CD4-positive, alpha-beta T cell treated with Interleukin-17A for 4 hours (primary cell): ENCODE data around the gene RAD9A.

Experiments
- DNase-seq: peaks from one replicate; pipeline ENCODE4 v3.0.0-alpha.2; 2020; ENCODE audit warnings: mixed read lengths

The RAD9A gene

GRCh38 chr11:67410984-67411784, 19.4 kb downstream of the RAD9A start:
- DNase-seq: no peak

GRCh38 chr11:67411785-67412152, 20.0 kb downstream of the RAD9A start:
- DNase-seq: peak; percentile 30

GRCh38 chr11:67412495-67413179, 20.9 kb downstream of the RAD9A start:
- DNase-seq: no peak

- DNase-seq: peak; percentile 22
These were observed 21.6 kb downstream of the RAD9A start for GRCh38 chr11:67413266-67413849.

- DNase-seq: peak; percentile 53
These were observed 23.9 kb downstream of the RAD9A start, which contains the start of gene CARNS1 for GRCh38 chr11:67415501-67416304. Gene CARNS1 (plus strand): TSS chr11:67415678. CDS start chr11:67416200, 522 bp downstream.

- DNase-seq: peak; percentile 93
These were observed 24.9 kb downstream of the RAD9A start for GRCh38 chr11:67416416-67417335.

GRCh38 chr11:67417425-67417824, 25.6 kb downstream of the RAD9A start:
- DNase-seq: no peak

- peak; percentile 68 for DNase-seq
These were observed 26.9 kb downstream of the RAD9A start for GRCh38 chr11:67418476-67419281.

GRCh38 chr11:67419325-67420049, 27.7 kb downstream of the RAD9A start:
- DNase-seq: peak; percentile 17

GRCh38 chr11:67420147-67420645, 28.4 kb downstream of the RAD9A start:
- DNase-seq: no peak

- peak; percentile 99 for DNase-seq
These were observed 29.1 kb downstream of the RAD9A start for GRCh38 chr11:67420646-67421429.

- DNase-seq: no peak
These were observed 29.7 kb downstream of the RAD9A start for GRCh38 chr11:67421430-67422031.

- DNase-seq: no peak
These were observed 31.1 kb downstream of the RAD9A start for GRCh38 chr11:67422891-67423290.

- DNase-seq: no peak
These were observed 31.7 kb downstream of the RAD9A start for GRCh38 chr11:67423466-67423865.

GRCh38 chr11:67423891-67424613, 32.3 kb downstream of the RAD9A start:
- no peak for DNase-seq

- peak; percentile 13 for DNase-seq
These were observed 35.6 kb downstream of the RAD9A start for GRCh38 chr11:67427364-67427859.
